Type B pancreatic cell (in vitro differentiated cells): ENCODE measurements around the gene SOBP. TPM values are rescaled to one million over a fixed set of nuclear protein-coding genes. Genes with fewer than 3 reads are reported as not detected.

Experiments
- DNase-seq: peaks from one replicate; pipeline ENCODE4 v3.0.0; 2021; ENCODE audit warnings: mixed read lengths; ENCODE audit not compliant: unreplicated experiment; ENCODE audit errors: extremely low spot score
- H3K27ac Mint-ChIP-seq: 2 replicates; pipeline ENCODE4 v1.8.0; 2021; ENCODE audit warnings: mild to moderate bottlenecking, mixed read lengths
- H3K27me3 Mint-ChIP-seq: 2 replicates; pipeline ENCODE4 v1.8.0; 2021; ENCODE audit warnings: mixed read lengths
- H3K36me3 Mint-ChIP-seq: 2 replicates; pipeline ENCODE4 v1.8.0; 2021; ENCODE audit warnings: mixed read lengths
- H3K4me1 Mint-ChIP-seq: one replicate; pipeline ENCODE4 v1.8.0; 2021; ENCODE audit warnings: mixed read lengths; ENCODE audit not compliant: unreplicated experiment
- H3K4me3 Mint-ChIP-seq: 2 replicates; pipeline ENCODE4 v1.8.0; 2021; ENCODE audit warnings: mild to moderate bottlenecking, mixed read lengths
- H3K9me3 Mint-ChIP-seq: 2 replicates; pipeline ENCODE4 v1.8.0; 2021; ENCODE audit warnings: mixed read lengths
- total RNA-seq: library from RNA; stranded (reverse); gene quantifications from 2 replicates; pipeline ENCODE4 v1.2.1, GENCODE V29; 2021; ENCODE audit warnings: low replicate concordance
- TF ChIP-seq, protein P1 (sequence below): fragments of 200-600 bp; sonication (generic); conservative IDR thresholded peaks from 2 replicates; pipeline ENCODE4 v1.5.0; 2021; ENCODE audit warnings: antibody characterized with exemption, mild to moderate bottlenecking

The SOBP gene
- total RNA-seq, 1 donor from 2014 or later, result 19.4 TPM

DNA sequence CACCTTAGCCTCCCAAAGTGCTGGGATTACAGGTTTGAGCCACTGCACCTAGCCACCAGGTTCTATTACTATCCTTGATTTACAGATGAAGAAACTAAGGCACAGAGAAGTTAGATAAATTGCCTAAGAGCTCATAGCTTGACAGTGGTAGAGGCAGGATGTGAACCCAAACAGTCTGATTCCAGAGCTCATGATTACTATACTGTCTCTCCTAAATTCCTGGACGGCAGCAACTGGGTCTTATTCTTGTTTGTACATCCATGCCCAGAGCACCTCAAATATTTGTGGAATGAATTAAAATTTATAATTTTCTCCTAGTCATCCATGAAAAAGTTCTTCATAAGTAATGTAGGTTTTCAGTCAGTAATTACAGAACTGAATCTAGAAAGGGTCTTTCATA lies 45.6 kb upstream of the SOBP start:
- no peak for DNase-seq
- no peaks in the 10 kb centered on the region for H3K4me1 Mint-ChIP-seq
- H3K27ac Mint-ChIP-seq, result no peak overlapping the region
- no peaks in the 10 kb centered on the region for H3K27me3 Mint-ChIP-seq
- H3K4me3 Mint-ChIP-seq, result no peak overlapping the region
- TF ChIP-seq, protein P1, sequence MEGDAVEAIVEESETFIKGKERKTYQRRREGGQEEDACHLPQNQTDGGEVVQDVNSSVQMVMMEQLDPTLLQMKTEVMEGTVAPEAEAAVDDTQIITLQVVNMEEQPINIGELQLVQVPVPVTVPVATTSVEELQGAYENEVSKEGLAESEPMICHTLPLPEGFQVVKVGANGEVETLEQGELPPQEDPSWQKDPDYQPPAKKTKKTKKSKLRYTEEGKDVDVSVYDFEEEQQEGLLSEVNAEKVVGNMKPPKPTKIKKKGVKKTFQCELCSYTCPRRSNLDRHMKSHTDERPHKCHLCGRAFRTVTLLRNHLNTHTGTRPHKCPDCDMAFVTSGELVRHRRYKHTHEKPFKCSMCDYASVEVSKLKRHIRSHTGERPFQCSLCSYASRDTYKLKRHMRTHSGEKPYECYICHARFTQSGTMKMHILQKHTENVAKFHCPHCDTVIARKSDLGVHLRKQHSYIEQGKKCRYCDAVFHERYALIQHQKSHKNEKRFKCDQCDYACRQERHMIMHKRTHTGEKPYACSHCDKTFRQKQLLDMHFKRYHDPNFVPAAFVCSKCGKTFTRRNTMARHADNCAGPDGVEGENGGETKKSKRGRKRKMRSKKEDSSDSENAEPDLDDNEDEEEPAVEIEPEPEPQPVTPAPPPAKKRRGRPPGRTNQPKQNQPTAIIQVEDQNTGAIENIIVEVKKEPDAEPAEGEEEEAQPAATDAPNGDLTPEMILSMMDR, result no peak
- H3K9me3 Mint-ChIP-seq, result peaks cover 10% of the 10 kb centered on the region
- H3K36me3 Mint-ChIP-seq, result peaks cover 22% of the 10 kb centered on the region

- Mint-ChIP-seq H3K36me3 (peaks cover 38% of the 10 kb centered on the region), H3K27ac (no peak overlapping the region), H3K9me3 (peaks cover 17% of the 10 kb centered on the region), H3K4me3 (no peak overlapping the region), H3K27me3 (no peaks in the 10 kb centered on the region), H3K4me1 (no peaks in the 10 kb centered on the region)
- no peak for DNase-seq
- TF ChIP-seq, protein P1, result no peak
Observed at GRCh38 chr6:107447663-107448216, 42.2 kb upstream of the SOBP start.

DNA sequence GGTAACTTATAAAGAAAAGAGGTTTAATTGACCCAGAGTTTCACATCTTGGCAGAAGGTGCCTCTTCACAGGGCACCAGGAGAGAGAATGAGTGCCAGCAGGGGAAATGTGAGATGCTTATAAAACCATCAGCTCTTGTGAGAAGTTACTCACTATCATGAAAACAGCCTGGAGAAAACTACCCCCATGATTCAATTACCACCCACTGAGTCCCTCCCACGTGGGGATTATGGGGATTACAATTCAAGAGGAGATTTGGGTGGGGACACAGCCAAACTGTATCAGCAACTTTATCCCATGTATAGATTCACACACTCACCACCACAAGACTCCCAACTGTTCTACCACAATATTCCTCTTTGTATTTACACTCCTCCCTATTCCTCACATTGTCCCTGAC lies 41.1 kb upstream of the SOBP start:
- TF ChIP-seq, protein P1, result no peak
- H3K4me1 Mint-ChIP-seq, result no peaks in the 10 kb centered on the region
- peaks cover 38% of the 10 kb centered on the region for H3K36me3 Mint-ChIP-seq
- peaks cover 17% of the 10 kb centered on the region for H3K9me3 Mint-ChIP-seq
- no peak for DNase-seq
- no peak overlapping the region for H3K27ac Mint-ChIP-seq
- no peak overlapping the region for H3K4me3 Mint-ChIP-seq
- no peaks in the 10 kb centered on the region for H3K27me3 Mint-ChIP-seq

DNA sequence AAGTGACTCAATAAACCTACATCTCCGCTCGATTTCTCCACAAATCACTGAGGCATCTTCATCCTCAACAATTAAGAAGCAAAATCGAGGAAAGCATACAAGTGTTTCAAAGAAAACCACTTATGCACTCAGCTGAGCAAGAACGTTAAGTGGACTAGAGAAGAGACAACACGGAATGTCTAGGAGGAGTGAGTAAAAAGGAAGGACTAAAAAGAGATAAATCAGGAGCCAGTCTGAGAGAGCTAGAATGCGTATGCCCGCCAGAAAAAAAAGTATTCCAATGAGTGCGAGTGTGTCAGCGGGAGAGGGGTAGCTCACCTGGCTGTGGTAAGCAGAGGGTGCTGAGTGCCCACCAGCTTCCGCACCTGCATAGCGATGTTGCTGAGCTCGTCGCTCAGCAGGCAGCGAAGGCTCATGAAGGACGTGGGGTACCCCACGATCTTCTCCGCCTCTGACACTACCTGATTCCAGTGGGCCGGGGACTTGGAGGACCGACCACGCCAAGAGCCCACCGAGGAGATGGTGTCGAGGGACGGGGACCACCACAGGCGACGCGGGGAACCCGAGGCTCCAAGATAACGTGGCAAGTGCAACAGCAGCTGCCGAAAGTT lies 31.1 kb upstream of the SOBP start:
- Mint-ChIP-seq H3K27me3 (no peaks in the 10 kb centered on the region), H3K4me1 (peaks cover 8% of the 10 kb centered on the region), H3K36me3 (no peaks in the 10 kb centered on the region), H3K9me3 (no peaks in the 10 kb centered on the region), H3K27ac (peak overlapping the region; percentile 87), H3K4me3 (peak overlapping the region; percentile 94)
- TF ChIP-seq, protein P1, result no peak
- no peak for DNase-seq

DNA sequence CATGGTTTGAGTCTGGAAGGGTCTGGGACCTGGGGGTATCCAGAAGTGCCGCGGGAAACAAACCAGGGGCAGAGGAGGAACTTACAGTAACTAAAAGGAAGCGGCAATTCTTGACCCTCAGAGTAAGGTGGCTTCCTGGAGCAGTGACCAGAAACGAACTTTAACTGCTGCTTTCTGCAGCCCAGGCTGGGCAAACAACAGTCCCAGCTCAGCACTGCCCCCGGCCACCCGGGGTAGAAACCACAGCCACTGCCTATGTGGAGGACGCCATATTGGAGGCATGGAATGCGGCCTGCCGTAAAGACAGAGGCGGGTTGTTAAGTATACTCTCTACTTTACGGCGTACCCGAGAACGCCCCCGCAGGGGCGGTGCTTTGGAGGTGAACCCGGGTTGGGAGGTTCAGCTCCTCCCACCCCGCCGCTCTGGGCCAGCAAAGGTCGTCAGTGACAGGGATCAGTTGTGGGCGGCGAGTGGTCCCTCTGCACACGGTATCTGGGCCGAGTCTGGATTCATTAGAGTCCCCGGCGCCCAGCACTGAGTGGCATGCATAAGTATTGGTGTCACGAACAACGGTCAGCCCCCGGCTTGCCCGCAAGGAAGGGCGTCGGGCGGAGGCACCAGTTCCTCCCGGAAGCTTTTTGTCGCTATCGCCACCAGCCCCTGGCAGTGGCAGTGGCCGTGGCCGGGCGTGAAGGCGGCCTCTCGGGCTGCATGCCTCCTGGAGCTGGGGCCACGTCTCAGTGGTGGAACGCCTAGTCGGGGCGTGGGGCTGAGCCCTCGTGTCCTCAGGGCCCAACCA lies 30.4 kb upstream of the SOBP start, which contains the start of gene PDSS2:
TSS of gene PDSS2 (minus strand) at position 282 of the 800 bp plus-strand sequence. CDS start at position 3, 279 bp downstream.
- TF ChIP-seq, protein P1, result peak; percentile 81
- peaks cover 8% of the 10 kb centered on the region for H3K4me1 Mint-ChIP-seq
- H3K36me3 Mint-ChIP-seq, result no peaks in the 10 kb centered on the region
- H3K27me3 Mint-ChIP-seq, result no peaks in the 10 kb centered on the region
- no peaks in the 10 kb centered on the region for H3K9me3 Mint-ChIP-seq
- H3K4me3 Mint-ChIP-seq, result peak within 1 kb of the TSS; percentile 94
- DNase-seq, result peak; percentile 95
- peak within 1 kb of the TSS; percentile 87 for H3K27ac Mint-ChIP-seq
